PC-9 (cell line): Measurements from ENCODE around the gene ADAMTS13. TPM values are rescaled to one million over a fixed set of nuclear protein-coding genes. Genes with fewer than 3 reads are reported as not detected.
A peak's percentile ranks its signal among the peaks of the same experiment; 100 is the strongest.

Source experiments
- BruUV-seq: library from RNA; stranded (reverse); fragments of 400-500 nt; replicated peaks from 2 replicates; lab custom pipeline; 2021; lab: Mats Ljungman, UMichigan
- CTCF ChIA-PET: fragments of 300-600 bp; sonication (Branson Sonifier 250); formaldehyde crosslinking; loops from one replicate; lab custom pipeline; 2022; ENCODE audit warnings: antibody characterized with exemption; lab: Charles Lee
- POLR2A ChIA-PET: fragments of 300-600 bp; sonication (Branson Sonifier 250); formaldehyde crosslinking; loops from one replicate; lab custom pipeline; 2022; ENCODE audit warnings: antibody characterized with exemption; ENCODE audit not compliant: unreplicated experiment; lab: Charles Lee
- DNase-seq, 2 experiments: peaks; one replicate each; pipeline versions ENCODE4 v3.0.0 to v3.0.0-alpha.2; 2015 to 2022; ENCODE audit warnings: mixed read lengths in 1 of 2
- H2AFZ ChIP-seq: fragments of 200-600 bp; sonication (generic); 2 replicates; pipeline ENCODE4 v1.8.1; 2017; ENCODE audit warnings: antibody characterized with exemption
- H3F3A ChIP-seq: fragments of 200-600 bp; sonication (generic); 2 replicates; pipeline ENCODE4 v1.8.1; 2017; ENCODE audit warnings: antibody characterized with exemption, mild to moderate bottlenecking, low read depth; ENCODE audit not compliant: insufficient read depth
- H3K27ac ChIP-seq: fragments of 200-600 bp; sonication (generic); 2 replicates; pipeline ENCODE4 v1.6.1; 2016; ENCODE audit warnings: mixed run types
- H3K27me3 ChIP-seq: fragments of 200-600 bp; sonication (generic); 2 replicates; pipeline ENCODE4 v1.6.1; 2016; ENCODE audit warnings: low read depth, mixed run types; ENCODE audit not compliant: insufficient read depth
- H3K36me3 ChIP-seq: fragments of 200-600 bp; sonication (generic); 2 replicates; pipeline ENCODE4 v1.6.1; 2016; ENCODE audit warnings: low read depth, mixed run types
- H3K4me1 ChIP-seq: fragments of 200-600 bp; sonication (generic); replicated peaks from 2 replicates; pipeline ENCODE4 v1.6.1; 2016; ENCODE audit warnings: mixed run types; ENCODE audit not compliant: insufficient read depth
- H3K4me2 ChIP-seq: fragments of 200-600 bp; sonication (generic); 2 replicates; pipeline ENCODE4 v1.6.1; 2017; ENCODE audit warnings: mixed run types
- H3K4me3 ChIP-seq: fragments of 200-600 bp; sonication (generic); 2 replicates; pipeline ENCODE4 v1.6.1; 2016; ENCODE audit warnings: mixed run types
- H3K79me2 ChIP-seq: fragments of 200-600 bp; sonication (generic); 2 replicates; pipeline ENCODE4 v1.6.1; 2017; ENCODE audit warnings: low read depth, mixed run types
- H3K9me2 ChIP-seq: fragments of 200-600 bp; sonication (generic); 2 replicates; pipeline ENCODE4 v1.8.1; 2017; ENCODE audit warnings: mild to moderate bottlenecking; ENCODE audit not compliant: insufficient read depth
- H3K9me3 ChIP-seq: fragments of 200-600 bp; sonication (generic); 2 replicates; pipeline ENCODE4 v1.8.1; 2016; ENCODE audit warnings: low read depth; ENCODE audit not compliant: insufficient read depth
- H4K20me1 ChIP-seq: fragments of 200-600 bp; sonication (generic); 2 replicates; pipeline ENCODE4 v1.8.1; 2017; ENCODE audit not compliant: insufficient read depth
- CTCF ChIP-seq: fragments of 200-600 bp; sonication (generic); conservative IDR thresholded peaks from 2 replicates; pipeline ENCODE4 v1.6.1; 2017; ENCODE audit warnings: mixed run types, antibody characterized with exemption, mild to moderate bottlenecking, moderate library complexity
- EZH2 ChIP-seq: fragments of 200-600 bp; sonication (generic); IDR thresholded peaks from 2 replicates; pipeline ENCODE4 v1.8.0; 2017; ENCODE audit warnings: antibody characterized with exemption, low read depth
- intact Hi-C: fragments of 100-400 bp; cut with micrococcal nuclease; formaldehyde crosslinking; loops from one replicate; pipeline ENCODE4 v1.10.0; 2022; ENCODE audit not compliant: unreplicated experiment
- total RNA-seq: library from RNA; stranded (reverse); gene quantifications from 2 replicates; pipeline ENCODE4 v1.2.3, GENCODE V29; 2021

The ADAMTS13 gene
- total RNA-seq, 1 experiment from 2014 or later, result 7.1 TPM

- Histone ChIP-seq H2AFZ (no peak overlapping the region), H3K4me3 (no peak overlapping the region), H3K36me3 (no peaks in the 10 kb centered on the region), H4K20me1 (no peaks in the 10 kb centered on the region), H3K9me3 (no peaks in the 10 kb centered on the region), H3K4me1 (no peaks in the 10 kb centered on the region), H3K9me2 (no peaks in the 10 kb centered on the region), H3K4me2 (no peak overlapping the region), H3K27me3 (peaks cover 19% of the 10 kb centered on the region), H3F3A (no peaks in the 10 kb centered on the region; the same call in 1 of the 2 replicates), H3K27ac (no peak overlapping the region), H3K79me2 (no peaks in the 10 kb centered on the region)
- no TSS peak for BruUV-seq
- CTCF ChIA-PET, result no interaction called here
- DNase-seq, result peak in 1 of 2 experiments; percentile 65
- intact Hi-C loops, result no loop called here
- POLR2A ChIA-PET, result no interaction called here
- TF ChIP-seq CTCF (no peak), EZH2 (no peak)
These were observed 6.5 kb downstream of the ADAMTS13 start for GRCh38 chr9:133428617-133429101.

GRCh38 chr9:133429214-133429613 is 7.0 kb downstream of the ADAMTS13 start:
- H3K4me1 ChIP-seq, result no peaks in the 10 kb centered on the region
- H4K20me1 ChIP-seq, result no peaks in the 10 kb centered on the region
- DNase-seq, result no peak
- no peaks in the 10 kb centered on the region for H3K9me2 ChIP-seq
- intact Hi-C loops, result no loop called here
- H2AFZ ChIP-seq, result no peak overlapping the region
- no peaks in the 10 kb centered on the region for H3K9me3 ChIP-seq
- H3K4me3 ChIP-seq, result no peak overlapping the region
- H3K27me3 ChIP-seq, result peaks cover 17% of the 10 kb centered on the region
- no peak overlapping the region for H3K27ac ChIP-seq
- no TSS peak for BruUV-seq
- no peaks in the 10 kb centered on the region for H3K79me2 ChIP-seq
- TF ChIP-seq CTCF (no peak), EZH2 (no peak)
- no peaks in the 10 kb centered on the region; the same call in 1 of the 2 replicates for H3F3A ChIP-seq
- H3K4me2 ChIP-seq, result no peak overlapping the region
- ChIA-PET CTCF (no interaction called here), POLR2A (no interaction called here)
- no peaks in the 10 kb centered on the region for H3K36me3 ChIP-seq

GRCh38 chr9:133429641-133430161 is 7.5 kb downstream of the ADAMTS13 start:
- Histone ChIP-seq H3K27me3 (peaks cover 15% of the 10 kb centered on the region; the same call in 1 of the 2 replicates), H4K20me1 (no peaks in the 10 kb centered on the region), H2AFZ (no peak overlapping the region), H3K27ac (no peak overlapping the region), H3K4me1 (no peaks in the 10 kb centered on the region), H3K36me3 (no peaks in the 10 kb centered on the region), H3K79me2 (no peaks in the 10 kb centered on the region), H3K4me2 (no peak overlapping the region), H3K9me3 (no peaks in the 10 kb centered on the region), H3K9me2 (no peaks in the 10 kb centered on the region), H3F3A (no peaks in the 10 kb centered on the region; the same call in 1 of the 2 replicates), H3K4me3 (no peak overlapping the region)
- TF ChIP-seq EZH2 (no peak), CTCF (no peak)
- no peak for DNase-seq
- POLR2A ChIA-PET, result no interaction called here
- intact Hi-C loops, result no loop called here
- no TSS peak for BruUV-seq
- CTCF ChIA-PET, result no interaction called here
